Measurements from ENCODE around the gene ZSCAN5A. TPM values are rescaled to one million over a fixed set of nuclear protein-coding genes. Genes with fewer than 3 reads are reported as not detected.

ZSCAN5A gene
- total RNA-seq, 4 donors from 2014 or later = 7.4 to 22.1 (median 17.7) TPM

DNA sequence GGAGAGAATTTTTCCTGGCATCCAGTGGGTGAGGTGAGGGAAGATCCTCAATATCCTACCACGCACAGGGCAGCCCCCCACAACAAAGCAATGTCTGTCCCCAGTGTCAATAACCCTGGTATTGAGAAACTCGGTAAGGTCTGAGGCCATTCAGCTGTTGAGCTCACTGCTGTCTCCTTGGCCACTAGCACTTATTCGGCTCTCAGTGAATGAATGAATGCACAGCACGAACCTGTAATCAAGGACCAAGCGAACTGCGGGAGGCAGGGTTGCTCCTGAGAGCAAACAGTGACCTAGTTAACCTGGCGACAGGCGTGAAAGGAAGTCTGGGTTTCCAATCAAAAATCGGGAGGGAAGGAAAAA, 640 bp downstream of the ZSCAN5A start:
- no peak for DNase-seq
- peaks cover 6 to 10% of the 10 kb centered on the region in 2 donors for H3K4me1 ChIP-seq
- TF ChIP-seq POLR2A (IDR thresholded peaks at IDR 0.05) = no peak
- TF ChIP-seq, protein P1, sequence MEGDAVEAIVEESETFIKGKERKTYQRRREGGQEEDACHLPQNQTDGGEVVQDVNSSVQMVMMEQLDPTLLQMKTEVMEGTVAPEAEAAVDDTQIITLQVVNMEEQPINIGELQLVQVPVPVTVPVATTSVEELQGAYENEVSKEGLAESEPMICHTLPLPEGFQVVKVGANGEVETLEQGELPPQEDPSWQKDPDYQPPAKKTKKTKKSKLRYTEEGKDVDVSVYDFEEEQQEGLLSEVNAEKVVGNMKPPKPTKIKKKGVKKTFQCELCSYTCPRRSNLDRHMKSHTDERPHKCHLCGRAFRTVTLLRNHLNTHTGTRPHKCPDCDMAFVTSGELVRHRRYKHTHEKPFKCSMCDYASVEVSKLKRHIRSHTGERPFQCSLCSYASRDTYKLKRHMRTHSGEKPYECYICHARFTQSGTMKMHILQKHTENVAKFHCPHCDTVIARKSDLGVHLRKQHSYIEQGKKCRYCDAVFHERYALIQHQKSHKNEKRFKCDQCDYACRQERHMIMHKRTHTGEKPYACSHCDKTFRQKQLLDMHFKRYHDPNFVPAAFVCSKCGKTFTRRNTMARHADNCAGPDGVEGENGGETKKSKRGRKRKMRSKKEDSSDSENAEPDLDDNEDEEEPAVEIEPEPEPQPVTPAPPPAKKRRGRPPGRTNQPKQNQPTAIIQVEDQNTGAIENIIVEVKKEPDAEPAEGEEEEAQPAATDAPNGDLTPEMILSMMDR (IDR thresholded peaks at IDR 0.05) = no peak
- peak overlapping the region; percentile 49 to 56 (median 52) for H3K4me3 ChIP-seq (replicated peaks in 1 of 3)
- WGBS, 2 donors = 0 to 1% methylated on average over 9 of the region's 9 CpGs
- no peaks in the 10 kb centered on the region for H3K9me3 ChIP-seq
- intact Hi-C loops (cut with DNase I) = no loop called here
- H3K27me3 ChIP-seq = no peaks in the 10 kb centered on the region
- H3K36me3 ChIP-seq = no peaks in the 10 kb centered on the region
- H3K27ac ChIP-seq = peak overlapping the region; percentile 89 to 93 (median 93)

DNA sequence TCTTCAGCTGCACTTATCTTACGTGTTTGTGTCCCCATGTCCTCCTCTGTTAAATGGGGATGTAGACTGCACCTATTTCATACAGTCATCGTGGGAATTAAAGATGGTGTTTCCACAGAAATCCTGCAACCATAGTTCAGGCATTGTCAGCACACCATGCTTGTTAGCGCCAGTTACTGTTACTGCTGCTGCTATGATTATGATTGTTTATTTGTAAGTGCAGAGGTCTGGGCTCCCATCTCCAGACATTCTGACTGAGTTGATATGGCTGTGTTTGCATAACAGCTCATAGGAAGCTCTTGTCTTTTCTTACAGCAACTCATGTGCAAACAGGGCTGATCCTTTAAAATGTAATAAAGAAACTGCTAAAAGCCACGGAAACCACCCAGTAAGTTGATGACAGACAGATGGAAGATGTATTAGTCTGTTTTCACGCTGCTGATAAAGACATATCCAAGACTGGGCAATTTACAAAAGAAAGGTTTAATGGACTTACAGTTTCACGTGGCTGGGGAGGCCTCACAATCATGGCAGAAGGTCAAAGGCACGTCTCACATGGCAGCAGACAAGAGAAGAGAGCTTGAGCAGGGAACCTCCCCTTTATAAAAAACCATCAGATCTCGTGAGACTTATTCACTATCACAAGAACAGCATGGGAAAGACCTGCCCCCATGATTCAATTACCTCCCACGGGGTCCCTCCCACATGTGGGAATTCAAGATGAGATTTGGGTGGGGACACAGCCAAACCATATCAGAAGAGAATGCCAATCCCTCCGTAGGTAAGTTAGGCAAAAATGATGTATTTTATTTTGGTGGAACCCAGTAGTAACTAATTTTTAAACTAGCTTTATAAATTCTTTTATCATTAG, 1.6 kb downstream of the ZSCAN5A start:
- H3K4me3 ChIP-seq (replicated peaks in 1 of 3) = no peak overlapping the region
- DNase-seq = no peak
- TF ChIP-seq, protein P1 (IDR thresholded peaks at IDR 0.05) = no peak
- no peak for TF ChIP-seq POLR2A (IDR thresholded peaks at IDR 0.05)
- no peaks in the 10 kb centered on the region for H3K27me3 ChIP-seq
- H3K9me3 ChIP-seq = no peaks in the 10 kb centered on the region
- H3K36me3 ChIP-seq = no peaks in the 10 kb centered on the region
- intact Hi-C loops (cut with DNase I) = no loop called here
- 86 to 88% methylated on average over 10 of the region's 10 CpGs for WGBS, 2 donors
- peaks cover 6 to 10% of the 10 kb centered on the region in 2 donors for H3K4me1 ChIP-seq
- no peak overlapping the region for H3K27ac ChIP-seq

DNA sequence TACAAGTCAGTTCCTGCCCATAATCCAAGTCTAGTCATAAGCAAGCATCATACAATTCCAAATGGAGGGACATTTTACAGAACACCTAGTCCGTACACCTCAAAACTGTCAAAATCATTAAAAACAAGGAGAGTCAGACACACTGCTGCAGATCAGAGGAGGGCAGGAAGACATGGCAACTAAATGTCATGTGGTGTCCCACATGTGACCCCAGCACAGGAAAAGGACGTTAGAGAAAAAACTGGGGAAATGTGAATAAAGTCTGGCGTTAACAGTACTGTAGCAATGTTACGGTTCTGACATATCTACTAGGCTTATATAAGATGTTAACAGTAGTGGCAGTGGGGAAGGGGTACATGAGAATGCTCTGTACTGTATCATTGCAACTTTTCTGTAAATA, 2.3 kb downstream of the ZSCAN5A start:
- no peak overlapping the region for H3K27ac ChIP-seq
- intact Hi-C loops (cut with DNase I) = no loop called here
- H3K4me3 ChIP-seq (replicated peaks in 1 of 3) = no peak overlapping the region
- WGBS, 2 donors = 78 to 82% methylated on average over 4 of the region's 4 CpGs
- peaks cover 6 to 10% of the 10 kb centered on the region in 2 donors for H3K4me1 ChIP-seq
- H3K27me3 ChIP-seq = no peaks in the 10 kb centered on the region
- no peaks in the 10 kb centered on the region for H3K9me3 ChIP-seq
- no peaks in the 10 kb centered on the region for H3K36me3 ChIP-seq
- DNase-seq = no peak
- no peak for TF ChIP-seq POLR2A (IDR thresholded peaks at IDR 0.05)
- TF ChIP-seq, protein P1 (IDR thresholded peaks at IDR 0.05) = no peak

DNA sequence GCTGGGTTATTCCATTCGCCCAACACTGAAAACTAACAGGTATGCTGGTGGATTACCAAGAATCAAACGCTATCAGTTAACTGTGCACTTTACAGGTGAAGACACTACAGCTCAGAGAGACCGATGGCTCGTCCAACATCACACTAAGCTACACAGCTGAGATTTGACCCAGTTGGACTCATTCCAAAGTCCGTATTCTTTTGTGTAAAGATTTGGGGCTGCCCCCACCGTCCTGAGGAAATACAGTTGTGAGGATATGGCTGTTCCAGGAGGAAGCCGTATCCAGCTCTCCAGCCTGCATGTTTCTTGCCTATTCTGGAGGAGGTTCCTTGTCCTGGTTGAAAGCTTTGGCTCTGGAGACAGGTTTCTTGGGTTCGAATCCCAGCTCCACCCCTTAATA, 4.2 kb downstream of the ZSCAN5A start:
- Histone ChIP-seq H3K4me3 (replicated peaks in 1 of 3) (no peak overlapping the region), H3K36me3 (no peaks in the 10 kb centered on the region), H3K9me3 (no peaks in the 10 kb centered on the region), H3K27ac (no peak overlapping the region), H3K27me3 (no peaks in the 10 kb centered on the region), H3K4me1 (peaks cover 6% of the 10 kb centered on the region in 2 donors)
- no peak for TF ChIP-seq POLR2A (IDR thresholded peaks at IDR 0.05)
- TF ChIP-seq, protein P1 (IDR thresholded peaks at IDR 0.05) = no peak
- WGBS, 2 donors = 78 to 81% methylated on average over 8 of the region's 8 CpGs
- intact Hi-C loops (cut with DNase I) = no loop called here
- no peak for DNase-seq

DNA sequence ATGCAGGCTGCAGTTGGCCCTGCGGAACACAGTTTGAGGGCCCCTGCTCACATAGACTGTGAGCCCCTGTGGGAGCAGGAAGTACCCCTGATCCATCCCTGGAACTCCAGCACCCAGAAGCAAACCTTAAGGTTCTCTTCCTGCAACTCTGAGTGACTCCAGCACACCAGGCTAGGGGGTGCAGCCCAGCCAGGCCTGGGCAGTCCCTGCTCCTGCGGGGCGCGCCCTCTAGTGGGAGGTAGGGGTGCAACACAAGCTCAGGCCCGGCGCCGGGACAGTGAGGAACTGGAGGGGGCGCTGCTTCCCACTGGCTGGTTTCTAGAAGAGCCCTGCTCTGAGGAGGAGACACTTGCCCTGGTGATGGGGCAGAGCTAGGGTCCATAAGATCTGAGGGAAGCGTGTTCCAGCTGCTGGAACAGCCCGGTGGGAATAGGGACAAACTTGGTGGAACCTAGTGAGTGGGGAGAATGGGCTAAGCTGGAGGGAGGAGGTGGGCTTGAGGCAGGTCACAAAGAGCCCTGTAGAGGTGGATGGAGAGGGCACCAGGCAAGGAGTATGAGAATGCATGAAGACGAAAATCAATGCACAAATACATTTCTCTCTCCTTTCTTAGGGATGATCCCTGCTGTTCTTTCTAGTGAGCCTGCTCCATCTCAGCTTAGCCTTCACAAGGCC, 5.0 kb downstream of the ZSCAN5A start:
- Histone ChIP-seq H3K27me3 (no peaks in the 10 kb centered on the region), H3K27ac (no peak overlapping the region), H3K36me3 (no peaks in the 10 kb centered on the region), H3K4me1 (peaks cover 4 to 6% of the 10 kb centered on the region in 2 donors), H3K4me3 (replicated peaks in 1 of 3) (no peak overlapping the region), H3K9me3 (no peaks in the 10 kb centered on the region)
- intact Hi-C loops (cut with DNase I) = no loop called here
- WGBS, 2 donors = 70 to 96% methylated on average over 4 to 11 of the region's 11 CpGs
- DNase-seq = peak; percentile 24 to 29
- no peak for TF ChIP-seq POLR2A (IDR thresholded peaks at IDR 0.05)
- TF ChIP-seq, protein P1 (IDR thresholded peaks at IDR 0.05) = peak in 5 of 6 experiments; percentile 21 to 69 (median 40)
